HL-60 (cell line): ENCODE measurements around the gene SLC10A7.

ENCODE experiments used
- DNase-seq, 2 experiments: peaks; one replicate each; pipeline ENCODE4 v3.0.0-alpha.2; 2010 to 2020; ENCODE audit warnings: low read depth in 1 of 2, low spot score in 1 of 2
- H3K27ac ChIP-seq: fragments of 250-450 bp; sonication (Bioruptor Pico); replicated peaks from 2 replicates; pipeline ENCODE4 v1.5.1; 2020; ENCODE audit warnings: mild to moderate bottlenecking, moderate library complexity
- H3K27me3 ChIP-seq: fragments of 250-450 bp; sonication (Bioruptor Pico); 2 replicates; pipeline ENCODE4 v1.5.1; 2021; ENCODE audit warnings: mild to moderate bottlenecking, moderate library complexity; ENCODE audit not compliant: insufficient read depth, poor library complexity, severe bottlenecking
- H3K4me3 ChIP-seq: replicated peaks from 2 replicates; pipeline ENCODE4 v1.5.1; 2011; ENCODE audit warnings: mild to moderate bottlenecking, control low read depth, low read length; ENCODE audit not compliant: insufficient read depth
- CTCF ChIP-seq: IDR thresholded peaks from one replicate; pipeline ENCODE4 v1.5.1; 2011; ENCODE audit warnings: low read length, control low read depth, inconsistent platforms; ENCODE audit not compliant: insufficient read depth
- GABPA ChIP-seq: IDR thresholded peaks from 2 replicates; pipeline ENCODE4 v1.6.1; 2012; ENCODE audit warnings: low read depth
- POLR2AphosphoS5 ChIP-seq: IDR thresholded peaks from 2 replicates; pipeline ENCODE4 v1.6.1; 2012; ENCODE audit warnings: low read depth
- REST ChIP-seq: IDR thresholded peaks from 2 replicates; pipeline ENCODE4 v1.6.1; 2012; ENCODE audit warnings: low read depth; ENCODE audit not compliant: insufficient replicate concordance
- SPI1 ChIP-seq: IDR thresholded peaks from 2 replicates; pipeline ENCODE4 v1.6.1; 2012; ENCODE audit warnings: low read depth, mild to moderate bottlenecking, borderline replicate concordance

SLC10A7 gene

GRCh38 chr4:146330392-146330791 is 191.3 kb downstream of the SLC10A7 start:
- DNase-seq, result no peak
- H3K27ac ChIP-seq, result no peak overlapping the region
- no peaks in the 10 kb centered on the region for H3K27me3 ChIP-seq
- H3K4me3 ChIP-seq, result no peak overlapping the region
- TF ChIP-seq REST (no peak), GABPA (no peak), SPI1 (no peak)

- no peak overlapping the region for H3K27ac ChIP-seq
- TF ChIP-seq CTCF (no peak), REST (no peak), SPI1 (no peak), GABPA (no peak), POLR2AphosphoS5 (no peak)
- no peak for DNase-seq
- no peak overlapping the region for H3K4me3 ChIP-seq
- no peaks in the 10 kb centered on the region for H3K27me3 ChIP-seq
Observed at GRCh38 chr4:146329050-146329716, 192.6 kb downstream of the SLC10A7 start.

- DNase-seq, result no peak
- TF ChIP-seq REST, result no peak
- TF ChIP-seq CTCF, result no peak
- no peak for TF ChIP-seq SPI1
- TF ChIP-seq POLR2AphosphoS5, result no peak
- TF ChIP-seq GABPA, result no peak
- Histone ChIP-seq H3K27me3 (no peaks in the 10 kb centered on the region), H3K27ac (no peak overlapping the region), H3K4me3 (no peak overlapping the region)
Observed at GRCh38 chr4:146327859-146328650, 193.7 kb downstream of the SLC10A7 start.
